GM18909 (cell line): Measurements from ENCODE around the gene DEFB108B.
"Not testable (repeated sequence)": the region's sequence is repeated elsewhere in the genome, so short reads cannot be mapped to it uniquely, and the experiment has no call there.

Source experiments
- ATAC-seq: cut with Tn5 transposase; IDR thresholded peaks from one replicate; pipeline ENCODE4 v1.9.1; 2021; ENCODE audit warnings: mild to moderate bottlenecking; ENCODE audit not compliant: unreplicated experiment, poor library complexity

DEFB108B gene

DNA sequence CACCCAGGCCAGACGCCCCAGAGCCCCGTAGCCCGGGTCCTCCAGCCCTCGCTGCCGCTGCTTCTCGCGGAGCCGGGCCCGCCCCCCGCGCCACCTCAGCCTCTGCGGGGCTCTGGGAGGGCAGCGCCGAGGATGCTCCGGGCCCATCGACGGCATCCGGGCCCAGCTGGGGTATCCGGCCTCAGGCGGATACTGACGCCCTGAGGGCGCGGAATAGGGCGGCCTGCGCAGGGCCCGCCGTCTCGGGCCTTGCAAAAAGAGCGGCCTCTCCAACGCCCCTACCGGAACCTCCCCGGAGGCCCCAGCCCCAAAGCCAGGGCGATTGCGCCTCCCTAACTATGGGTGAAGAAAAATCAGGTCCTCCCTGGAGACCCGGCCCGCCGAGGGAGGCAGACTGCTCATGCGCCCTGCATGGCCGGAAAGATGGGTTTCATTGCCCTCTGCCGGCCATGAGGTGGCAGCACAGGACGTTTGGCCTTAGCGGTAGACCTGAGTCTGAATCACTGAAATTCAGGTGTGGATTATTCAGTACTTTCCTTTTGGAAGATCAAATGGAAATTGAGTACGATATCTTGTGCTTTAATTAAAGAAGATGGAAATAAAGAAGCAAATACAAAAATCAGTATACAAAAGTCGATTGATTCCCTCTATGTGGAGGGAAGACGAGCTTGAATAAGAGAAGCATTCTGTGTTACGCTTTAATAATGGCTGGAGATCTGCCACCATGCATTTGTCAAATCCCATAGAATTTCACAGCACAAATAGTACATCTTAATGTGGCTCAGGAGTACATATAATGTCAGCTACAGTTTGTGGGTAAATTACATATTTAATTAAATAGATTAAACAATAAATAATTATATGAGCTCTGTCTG is 19.3 kb upstream of the DEFB108B start:
- not testable (repeated sequence) for ATAC-seq

DNA sequence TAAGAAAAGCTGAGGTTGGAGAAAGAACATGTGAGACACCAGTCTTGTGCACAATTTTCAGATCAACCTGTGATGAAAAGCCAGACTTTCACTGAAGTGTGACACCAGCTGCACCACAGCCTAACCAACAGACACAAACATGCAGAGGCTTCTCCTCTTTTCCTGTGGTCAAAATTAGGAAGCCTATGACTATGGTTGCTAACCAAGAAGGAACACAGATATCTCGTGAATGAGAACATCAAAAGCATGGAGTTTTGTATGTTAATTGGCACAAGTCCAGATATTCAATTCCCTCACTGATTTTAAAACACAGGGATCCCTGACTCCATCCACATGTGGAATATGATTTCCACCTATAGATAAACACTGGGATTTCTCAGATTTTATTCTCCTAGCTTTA is 11.5 kb upstream of the DEFB108B start:
- ATAC-seq = not testable (repeated sequence)

DNA sequence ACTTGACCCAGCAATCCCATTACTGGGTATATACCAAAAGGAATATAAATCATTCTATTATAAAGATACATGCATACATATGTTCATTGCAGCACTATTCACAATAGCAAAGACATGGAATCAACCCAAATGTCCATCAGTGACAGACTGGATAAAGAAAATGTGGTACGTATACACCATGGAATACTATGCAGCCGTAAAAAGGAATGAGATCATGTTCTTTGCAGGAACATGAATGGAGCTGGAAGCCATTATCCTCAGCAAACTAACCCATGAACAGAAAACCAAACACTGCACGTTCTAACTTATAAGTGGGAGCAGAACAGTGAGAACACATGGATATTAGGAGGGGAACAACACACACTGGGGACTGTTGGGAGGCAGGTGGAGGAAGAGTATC is 3.8 kb upstream of the DEFB108B start:
- not testable (repeated sequence) for ATAC-seq

DNA sequence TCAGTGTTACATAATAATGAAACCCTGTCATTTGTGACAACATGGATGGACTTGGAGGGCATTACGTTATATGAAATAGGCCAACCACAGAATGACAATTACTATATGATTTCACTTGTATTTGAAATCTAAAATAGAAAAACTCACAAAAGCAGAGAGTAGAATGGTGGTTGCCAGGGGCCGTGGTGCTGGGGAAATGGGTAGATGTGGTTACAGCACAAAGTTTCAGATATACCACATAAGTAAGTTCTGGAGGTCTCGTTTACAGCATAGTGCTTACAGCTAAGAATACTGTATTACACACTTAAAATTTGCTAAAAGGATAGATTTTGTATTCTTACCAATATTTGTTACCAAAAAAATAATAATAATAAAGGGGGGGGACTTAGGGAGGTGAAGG is 3.3 kb upstream of the DEFB108B start:
- ATAC-seq = not testable (repeated sequence)

DNA sequence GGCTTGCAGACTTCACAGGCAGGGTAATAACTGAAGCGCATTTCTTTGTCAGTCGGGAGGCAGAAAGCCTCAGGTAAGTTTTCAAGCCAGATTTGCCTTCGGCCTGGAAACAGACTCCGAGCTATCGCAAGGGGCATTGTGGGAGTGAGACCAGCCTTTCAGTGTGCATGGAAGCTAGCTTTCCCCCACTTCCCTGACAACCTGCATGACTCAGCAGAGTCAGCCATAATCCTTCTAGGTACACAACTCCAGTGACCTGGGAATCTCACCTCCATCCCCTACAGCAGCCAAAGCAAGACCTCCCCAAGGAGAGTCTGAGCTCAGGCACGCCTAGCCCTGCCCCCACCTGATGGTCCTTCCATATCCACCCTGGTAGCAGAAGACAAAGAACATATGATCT is 9.7 kb downstream of the DEFB108B start:
- ATAC-seq = not testable (repeated sequence)

DNA sequence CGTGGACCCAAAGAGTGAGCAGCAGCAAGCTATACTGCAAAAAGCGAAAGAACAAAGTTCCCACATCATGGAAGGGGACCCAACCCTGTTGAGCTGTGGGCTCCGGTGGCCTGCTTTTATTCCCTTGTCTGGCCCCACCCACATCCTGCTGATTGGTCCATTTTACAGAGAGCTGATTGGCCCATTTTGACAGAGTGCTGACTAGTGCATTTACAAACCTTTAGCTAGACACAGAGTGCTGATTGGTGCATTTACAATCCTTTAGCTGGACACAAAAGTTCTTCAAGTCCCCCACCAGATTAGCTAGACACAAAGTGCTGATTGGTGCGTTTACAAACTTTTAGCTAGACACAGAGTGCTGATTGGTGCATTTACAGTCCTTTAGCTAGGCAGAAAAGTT is 10.4 kb downstream of the DEFB108B start:
- ATAC-seq = not testable (repeated sequence)

DNA sequence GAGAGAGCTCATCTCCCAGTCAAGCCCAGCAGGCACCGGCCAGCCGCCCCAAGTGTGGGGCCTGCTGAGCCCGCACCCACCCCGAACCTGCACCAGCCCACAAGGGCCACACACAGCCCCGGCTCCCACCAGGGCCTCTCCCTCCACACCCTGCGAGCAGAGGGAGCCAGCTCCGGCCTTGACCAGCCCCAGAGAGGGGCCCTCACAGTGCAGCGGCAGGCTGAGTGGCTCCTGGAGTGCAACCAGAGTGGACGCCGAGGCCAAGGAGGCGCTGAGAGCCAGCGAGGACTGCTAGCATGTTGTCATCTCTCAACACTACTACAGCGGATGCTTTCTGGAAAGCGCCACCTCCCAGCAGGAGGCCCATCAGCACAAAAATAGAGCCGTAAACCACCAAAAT is 10.9 kb downstream of the DEFB108B start:
- ATAC-seq = no peak

DNA sequence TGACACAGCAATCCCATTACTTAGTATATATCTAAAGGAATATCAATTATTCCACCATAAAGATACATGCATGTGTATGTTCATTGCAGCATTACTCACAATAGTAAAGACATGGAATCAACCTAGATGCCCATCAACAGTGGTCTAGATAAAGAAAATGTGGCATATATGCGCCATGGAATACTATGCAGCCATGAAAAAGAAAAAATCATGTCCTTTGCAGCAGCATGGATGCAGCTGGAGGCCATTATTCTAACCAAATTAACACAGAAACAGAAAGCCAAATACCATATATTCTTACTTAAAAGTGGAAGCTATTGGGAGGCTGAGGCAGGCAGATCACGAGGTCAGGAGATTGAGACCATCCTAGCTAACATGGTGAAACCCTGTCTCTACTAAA is 20.9 kb downstream of the DEFB108B start:
- ATAC-seq = not testable (repeated sequence)

DNA sequence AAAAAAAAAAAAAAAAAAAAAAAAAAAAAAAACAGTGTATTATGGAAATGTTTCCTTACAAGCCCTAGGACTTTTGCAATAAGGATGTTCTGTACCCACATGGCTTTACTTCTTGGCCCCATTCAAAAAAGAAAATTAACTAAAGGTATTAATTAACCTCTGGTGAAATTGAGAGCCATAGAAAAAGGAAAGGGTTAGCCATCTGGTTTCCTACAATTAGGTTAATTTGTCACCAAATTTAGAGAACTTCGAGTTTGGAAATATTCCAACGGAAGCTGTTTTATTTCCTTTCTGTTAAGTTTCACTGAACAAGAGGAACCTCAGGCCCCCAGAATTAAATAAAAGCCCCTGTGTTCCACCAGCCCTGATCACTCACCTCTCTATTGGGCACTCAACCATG is 22.9 kb downstream of the DEFB108B start:
- not testable (repeated sequence) for ATAC-seq

DNA sequence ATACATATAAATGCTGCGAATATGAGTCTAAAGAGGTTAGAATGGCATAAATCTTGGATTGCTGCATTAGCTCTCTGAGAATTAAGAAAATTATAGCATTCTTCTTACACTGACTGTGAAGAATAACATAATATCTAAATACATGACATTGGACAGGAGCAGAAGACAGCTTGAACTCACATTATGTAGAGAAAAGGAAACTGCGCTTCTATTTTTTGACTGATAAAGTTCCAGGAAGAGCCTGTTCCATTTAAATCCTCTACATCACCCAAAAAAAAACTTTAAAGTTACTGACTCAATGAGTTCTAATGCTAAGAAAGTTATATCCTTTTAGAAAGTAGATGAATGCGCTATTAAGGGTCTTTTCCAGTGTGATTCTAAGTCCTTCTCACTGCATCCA is 27.8 kb downstream of the DEFB108B start:
- ATAC-seq = not testable (repeated sequence)

DNA sequence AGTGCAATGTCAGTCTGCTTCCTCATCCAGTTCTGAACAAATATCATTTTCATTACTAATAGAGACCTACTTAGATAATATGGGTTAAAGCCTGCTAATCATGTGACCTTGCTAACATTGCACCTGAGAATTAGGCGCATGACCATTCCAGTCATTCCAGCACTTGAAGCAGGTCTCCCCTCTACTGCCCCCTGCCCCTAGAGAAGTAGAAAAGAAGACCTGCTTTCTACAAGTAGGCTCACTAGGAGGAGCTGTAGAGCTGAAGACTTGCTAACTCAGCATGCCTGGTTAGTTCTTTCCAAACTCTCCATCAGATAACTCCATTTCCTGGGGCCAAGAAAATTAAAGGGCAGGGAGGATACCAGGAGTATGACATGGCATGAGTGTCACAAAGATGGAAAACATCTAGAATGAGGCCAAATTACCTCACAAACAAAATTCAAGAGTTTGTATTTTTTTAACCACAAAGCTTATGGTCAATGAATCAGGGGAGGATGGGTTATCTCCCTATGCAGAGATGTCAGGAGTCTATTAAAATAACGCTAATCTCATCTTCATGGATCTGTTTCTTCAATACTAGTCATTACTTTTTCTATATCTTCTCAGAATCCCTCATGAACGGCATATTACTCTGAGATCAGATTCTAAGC is 31.1 kb downstream of the DEFB108B start:
- not testable (repeated sequence) for ATAC-seq

DNA sequence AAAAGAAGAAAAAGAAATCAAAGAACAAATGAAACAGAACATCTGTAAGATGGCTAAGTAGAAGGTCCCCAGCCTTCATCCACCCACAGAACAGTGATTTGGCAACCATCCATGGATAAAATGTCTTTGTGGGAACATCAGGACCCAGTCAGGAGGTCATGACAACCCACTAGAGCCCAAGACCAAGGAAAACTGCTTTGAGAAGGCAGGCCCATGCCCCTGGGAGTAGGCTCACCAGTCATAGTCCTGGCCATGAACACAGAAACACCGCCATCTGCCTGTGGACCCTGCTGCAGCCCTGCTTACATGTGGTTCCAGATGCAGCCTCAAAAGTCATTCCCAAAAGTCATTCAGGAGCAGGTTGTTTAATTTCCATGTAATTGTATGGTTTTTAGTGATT is 34.2 kb downstream of the DEFB108B start:
- ATAC-seq = not testable (repeated sequence)

DNA sequence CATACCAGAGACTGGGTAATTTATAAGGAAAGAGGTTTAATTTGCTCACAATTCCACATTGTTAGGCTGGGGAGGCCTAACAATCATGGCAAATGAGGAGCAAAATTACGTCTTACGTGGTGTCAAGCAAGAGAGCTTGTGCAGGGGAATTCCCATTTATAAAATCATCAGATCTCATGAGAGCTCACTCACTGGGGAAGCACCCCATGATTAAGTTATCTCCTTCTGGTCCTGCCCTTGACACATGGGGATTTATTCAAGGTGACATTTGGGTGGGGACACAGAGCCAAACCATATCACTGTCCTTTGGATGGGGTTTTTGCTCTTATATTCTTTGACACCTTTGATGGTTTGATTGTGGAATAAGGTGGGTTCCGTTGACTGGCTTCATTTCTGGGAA is 36.9 kb downstream of the DEFB108B start:
- ATAC-seq = not testable (repeated sequence)

DNA sequence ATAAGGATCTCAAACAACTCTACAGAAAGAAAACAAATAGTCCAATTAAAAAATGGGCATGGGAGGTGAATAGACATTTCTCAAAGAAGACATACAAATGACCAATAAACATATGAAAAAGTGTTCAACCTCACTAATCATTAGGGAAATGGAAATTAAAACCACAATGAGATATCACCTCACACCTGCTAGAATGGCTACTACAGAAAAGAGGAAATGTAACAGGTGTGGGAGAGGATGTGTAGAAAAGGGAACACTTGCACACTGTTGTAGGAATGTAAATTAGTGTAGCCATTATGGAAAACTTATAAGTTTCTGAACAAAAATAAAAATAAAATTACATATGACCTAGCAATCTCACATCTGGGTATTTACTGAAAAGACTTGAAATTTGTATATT is 37.7 kb downstream of the DEFB108B start:
- ATAC-seq = not testable (repeated sequence)

DNA sequence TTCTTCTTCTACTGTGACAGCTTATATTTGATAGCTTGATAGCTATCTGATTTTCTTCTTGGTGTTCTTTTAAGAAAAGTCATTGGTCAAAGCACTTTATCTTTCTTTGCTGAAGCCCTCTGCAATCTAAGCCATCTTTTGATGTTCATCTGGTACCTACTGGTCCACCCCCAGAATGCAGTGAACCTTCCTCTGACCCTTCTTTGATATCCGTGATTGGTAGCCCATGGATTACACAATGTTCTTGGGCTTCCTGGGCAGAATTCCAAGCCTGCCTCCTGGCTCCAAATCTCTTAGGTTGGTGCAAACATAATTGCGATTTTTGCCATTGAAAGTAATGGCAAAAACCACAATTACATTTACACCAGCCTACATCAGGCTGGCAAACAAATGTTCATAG is 43.3 kb downstream of the DEFB108B start:
- not testable (repeated sequence) for ATAC-seq

DNA sequence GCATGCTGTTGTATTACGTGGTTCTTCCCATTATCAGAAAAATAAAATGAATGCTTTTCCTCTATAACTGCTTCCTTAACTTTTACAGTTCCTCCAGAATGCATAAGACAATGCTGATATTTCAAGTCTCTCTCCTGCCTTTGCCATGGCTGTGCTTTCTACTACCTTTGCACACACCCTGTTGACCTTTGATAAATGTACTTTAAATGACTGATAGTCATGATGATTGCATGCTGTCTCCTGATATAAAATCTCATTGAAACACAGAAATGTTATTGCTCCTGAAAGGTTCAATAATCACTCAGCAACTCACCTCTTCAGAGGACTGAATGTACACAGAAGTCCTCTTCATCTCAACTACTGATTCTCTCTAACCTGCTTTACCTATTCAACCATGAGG is 45.1 kb downstream of the DEFB108B start, which contains the start of gene DEFB131B:
Gene DEFB131B, plus strand, starts transcription at position 395 of the 400 bp plus-strand sequence. Its CDS starts 0 bp downstream, at position 395.
- not testable (repeated sequence) for ATAC-seq

DNA sequence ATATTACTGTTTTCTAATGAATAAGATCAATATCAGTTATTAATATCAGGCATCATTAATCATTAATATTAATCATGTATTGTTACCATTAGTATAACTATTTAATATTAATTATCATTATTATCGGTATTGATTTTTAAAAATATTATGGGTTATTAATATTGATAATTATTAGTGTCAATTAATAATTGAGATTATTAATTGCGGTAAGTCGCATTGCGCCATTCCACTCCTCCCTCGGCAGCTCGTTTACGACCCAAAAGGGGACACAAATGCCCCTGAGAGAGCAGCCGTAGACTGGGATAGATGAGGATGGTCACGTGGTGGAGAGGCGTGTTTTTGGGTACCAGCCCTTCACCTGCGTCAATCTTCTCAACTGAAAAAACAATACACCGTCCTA is 52.8 kb downstream of the DEFB108B start:
- ATAC-seq = not testable (repeated sequence)
